ENCODE results near the gene BORCS6.

DNA sequence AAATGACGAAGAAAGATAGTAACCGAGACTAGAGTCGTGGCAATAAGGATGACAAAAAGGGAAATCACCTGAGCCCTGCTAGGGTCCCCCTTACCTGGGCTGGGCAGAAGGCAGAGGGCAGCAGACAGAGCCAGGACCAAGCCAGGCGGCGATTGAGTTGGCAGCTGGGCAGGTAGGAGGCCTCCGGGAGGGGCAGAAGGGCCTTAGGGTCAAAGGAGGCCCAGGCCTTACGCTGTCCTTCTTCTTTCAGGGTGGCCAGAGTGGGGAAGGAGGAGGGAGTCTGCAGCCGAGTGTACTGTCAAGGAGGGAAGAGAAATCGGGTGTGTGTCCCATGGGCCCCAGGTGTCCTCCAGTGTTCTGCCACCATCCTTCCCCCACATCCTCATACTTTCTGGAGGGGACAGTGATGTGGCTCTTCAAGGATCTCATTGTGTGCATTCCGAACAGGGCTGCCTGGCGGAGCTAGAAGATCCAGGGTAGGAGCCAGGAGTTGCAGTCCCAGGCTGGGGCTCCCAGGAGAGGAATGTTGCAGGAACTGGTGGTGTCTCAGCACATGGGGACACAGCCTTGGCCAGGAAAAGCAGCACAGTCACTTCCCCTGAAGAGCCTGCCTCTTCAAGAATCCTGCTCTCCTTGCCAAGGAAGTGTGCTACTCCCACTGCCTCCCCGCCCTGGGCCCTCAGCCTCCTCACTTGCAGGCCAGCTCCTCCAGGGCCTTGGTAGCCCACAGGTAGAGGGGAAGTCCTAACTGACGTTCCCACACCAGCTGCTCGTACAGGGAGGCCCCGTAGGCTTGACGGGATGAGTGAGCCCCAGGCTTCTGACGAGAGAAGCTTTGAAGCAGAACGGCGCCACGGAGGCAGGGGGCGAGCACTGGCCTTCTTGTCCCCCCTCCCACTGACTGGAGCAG lies 44.6 kb upstream of the BORCS6 start:
- TF ChIP-seq CTCF (IDR thresholded peaks at IDR 0.05; ENCODE audit: low read depth, low read length, poor library complexity, severe bottlenecking) (no peak), EZH2phosphoT487 (IDR thresholded peaks at IDR 0.05; ENCODE audit: borderline replicate concordance, low read length) (no peak)
